ENCODE data around the gene EXOC7.
"Not testable (repeated sequence)": the region's sequence is repeated elsewhere in the genome, so short reads cannot be mapped to it uniquely, and the experiment has no call there.

The EXOC7 gene

GRCh38 chr17:76085731-76086366 is 17.7 kb downstream of the EXOC7 start:
- DNase-seq: no peak

GRCh38 chr17:76085066-76085730 is 18.4 kb downstream of the EXOC7 start:
- DNase-seq: no peak

GRCh38 chr17:76083536-76084182 is 19.9 kb downstream of the EXOC7 start:
- DNase-seq: no peak

- DNase-seq: no peak
Measured at GRCh38 chr17:76082326-76083251, 21.0 kb downstream of the EXOC7 start.

- no peak for DNase-seq
Measured at GRCh38 chr17:76081295-76082210, 22.0 kb downstream of the EXOC7 start.

GRCh38 chr17:76080768-76081287 is 22.8 kb downstream of the EXOC7 start:
- DNase-seq: no peak

- no peak for DNase-seq
Measured at GRCh38 chr17:76079956-76080767, 23.4 kb downstream of the EXOC7 start.

- DNase-seq: no peak
Measured at GRCh38 chr17:76079535-76079955, 24.0 kb downstream of the EXOC7 start.

- no peak for DNase-seq
Measured at GRCh38 chr17:76078860-76079534, 24.6 kb downstream of the EXOC7 start, which contains the start of gene ZACN. TSS of gene ZACN (plus strand) at chr17:76079182. CDS start at chr17:76079265, 83 bp downstream.

- DNase-seq: not testable (repeated sequence)
Measured at GRCh38 chr17:76078370-76078769, 25.2 kb downstream of the EXOC7 start.

- DNase-seq: no peak
Measured at GRCh38 chr17:76077584-76078110, 25.9 kb downstream of the EXOC7 start.

GRCh38 chr17:76076765-76077583 is 26.6 kb downstream of the EXOC7 start:
- DNase-seq: peak; percentile 55

- DNase-seq: no peak
Measured at GRCh38 chr17:76076146-76076764, 27.3 kb downstream of the EXOC7 start.

- peak; percentile 31 for DNase-seq
Measured at GRCh38 chr17:76075364-76076145, 28.0 kb downstream of the EXOC7 start.

- DNase-seq: no peak
Measured at GRCh38 chr17:76074390-76075363, 28.9 kb downstream of the EXOC7 start, which contains the start of gene GALR2. TSS of gene GALR2 (plus strand) at chr17:76074781. CDS start at chr17:76074884, 103 bp downstream.
